NCI-H146 treated with DMSO at 0.1 percent for 48 hours (cell line): ENCODE results near the gene NRP1.
"Not testable (repeated sequence)": the region's sequence is repeated elsewhere in the genome, so short reads cannot be mapped to it uniquely, and the experiment has no call there.

Experiments
- DNase-seq: peaks from one replicate; lab custom pipeline; 2025; ENCODE audit not compliant: unreplicated experiment; lab: John Stamatoyannopoulos, UW

Gene NRP1

DNA sequence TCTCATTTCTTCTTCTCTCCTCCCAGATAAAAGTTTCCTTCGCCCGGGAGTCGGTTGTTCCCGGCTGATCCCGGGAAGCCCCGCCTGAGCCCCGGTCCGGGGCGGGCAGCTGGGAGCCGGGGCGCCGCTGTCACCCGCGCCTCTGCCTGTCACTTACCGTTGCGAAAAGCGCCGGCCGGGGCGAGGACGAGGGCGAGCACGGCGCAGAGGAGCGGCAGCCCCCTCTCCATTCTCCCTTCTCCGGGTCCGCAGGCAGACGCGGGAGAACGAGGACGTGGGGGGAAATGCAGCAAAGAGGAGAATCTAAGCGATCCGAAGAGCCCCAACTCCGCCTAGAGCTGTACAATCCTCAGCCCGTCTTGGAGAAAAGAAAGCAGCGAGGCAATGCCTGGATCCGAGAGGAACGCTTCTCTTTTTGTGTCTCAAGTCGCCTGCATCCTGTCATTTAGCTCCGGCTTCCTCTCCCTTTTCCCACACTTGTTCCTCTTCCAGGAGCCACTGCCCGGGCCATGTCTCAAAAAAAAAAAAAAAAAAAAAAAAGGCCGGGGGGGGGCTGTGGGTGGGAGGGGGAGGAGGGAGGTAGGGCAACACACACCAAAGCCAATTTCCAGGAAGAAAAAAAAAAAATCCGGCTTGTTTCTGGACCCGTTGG is at the start of gene NRP1:
TSS of gene NRP1 (minus strand) at position 515 of the 652 bp plus-strand sequence. CDS start at position 230, 285 bp downstream.
- DNase-seq: peak; percentile 37

DNA sequence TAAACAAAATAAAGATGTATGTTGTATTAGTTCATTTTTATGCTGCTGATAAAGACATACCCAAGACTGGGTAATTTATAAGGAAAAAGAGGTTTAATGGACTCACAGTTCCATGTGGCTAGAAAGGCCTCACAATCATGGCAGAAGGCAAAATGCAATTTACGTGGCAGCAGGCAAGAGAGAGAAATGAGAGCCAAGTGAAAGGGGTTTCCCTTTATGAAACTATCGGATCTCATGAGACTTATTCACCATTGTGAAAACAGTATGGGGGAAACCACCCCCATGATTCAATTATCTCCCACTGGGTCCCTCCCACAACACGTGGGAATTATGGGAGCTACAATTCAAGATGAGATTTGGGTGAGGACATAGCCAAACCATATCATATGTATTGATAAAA is 49.7 kb upstream of the NRP1 start:
- DNase-seq: not testable (repeated sequence)

DNA sequence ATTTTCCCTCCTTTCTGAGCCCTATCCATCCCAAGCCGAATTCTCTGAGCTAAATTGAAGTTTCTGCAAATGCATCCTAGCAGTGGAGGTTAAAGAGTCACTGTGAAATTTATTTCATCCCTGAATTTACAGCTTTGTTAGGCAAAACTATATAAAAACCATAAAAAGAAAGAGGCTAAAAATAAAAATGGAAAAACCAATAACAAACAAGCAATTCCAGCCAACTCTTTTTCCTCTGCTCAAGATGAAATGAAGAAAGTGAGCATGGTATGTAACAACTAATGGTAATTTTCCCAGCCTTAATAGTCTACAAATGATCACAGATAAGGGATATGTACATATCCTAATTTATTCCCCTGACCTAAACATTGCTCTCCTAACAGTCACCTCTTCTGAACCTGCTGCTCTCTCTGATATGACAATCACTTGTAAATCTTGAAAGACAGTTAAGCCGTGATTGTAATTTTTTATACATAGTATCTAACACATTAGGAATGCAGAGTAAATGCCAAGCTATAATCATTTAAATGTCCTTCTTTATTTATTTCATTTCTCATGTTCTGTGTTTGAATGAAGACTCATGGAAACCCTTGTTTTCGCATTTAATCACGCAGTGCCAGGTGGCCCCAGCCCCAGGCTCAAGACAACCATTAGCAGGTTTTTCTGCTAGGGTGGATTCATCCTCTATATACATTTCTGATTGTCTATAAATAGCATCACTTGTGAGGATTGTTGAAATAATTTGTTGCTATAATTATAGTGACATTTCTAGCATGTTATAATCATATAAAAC is 48.6 kb upstream of the NRP1 start:
- no peak for DNase-seq

DNA sequence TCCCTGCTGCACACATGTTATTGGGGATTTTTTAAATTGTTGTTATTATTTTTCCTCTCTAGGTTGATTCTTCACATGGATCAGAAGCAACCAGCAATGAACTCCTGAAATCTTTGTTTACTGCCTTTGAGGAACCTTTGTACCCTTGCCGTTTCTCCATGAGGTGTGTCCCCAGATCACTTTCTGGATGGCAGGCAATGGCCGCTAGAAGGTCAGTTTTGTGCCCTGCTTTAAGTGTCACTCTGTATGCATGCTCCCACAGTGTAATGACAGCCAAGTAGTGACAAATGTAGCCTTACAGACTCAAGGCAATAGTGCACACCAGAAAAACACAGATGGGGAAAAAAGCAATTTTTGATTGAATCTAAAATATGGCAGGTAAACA is 47.7 kb upstream of the NRP1 start:
- no peak for DNase-seq

DNA sequence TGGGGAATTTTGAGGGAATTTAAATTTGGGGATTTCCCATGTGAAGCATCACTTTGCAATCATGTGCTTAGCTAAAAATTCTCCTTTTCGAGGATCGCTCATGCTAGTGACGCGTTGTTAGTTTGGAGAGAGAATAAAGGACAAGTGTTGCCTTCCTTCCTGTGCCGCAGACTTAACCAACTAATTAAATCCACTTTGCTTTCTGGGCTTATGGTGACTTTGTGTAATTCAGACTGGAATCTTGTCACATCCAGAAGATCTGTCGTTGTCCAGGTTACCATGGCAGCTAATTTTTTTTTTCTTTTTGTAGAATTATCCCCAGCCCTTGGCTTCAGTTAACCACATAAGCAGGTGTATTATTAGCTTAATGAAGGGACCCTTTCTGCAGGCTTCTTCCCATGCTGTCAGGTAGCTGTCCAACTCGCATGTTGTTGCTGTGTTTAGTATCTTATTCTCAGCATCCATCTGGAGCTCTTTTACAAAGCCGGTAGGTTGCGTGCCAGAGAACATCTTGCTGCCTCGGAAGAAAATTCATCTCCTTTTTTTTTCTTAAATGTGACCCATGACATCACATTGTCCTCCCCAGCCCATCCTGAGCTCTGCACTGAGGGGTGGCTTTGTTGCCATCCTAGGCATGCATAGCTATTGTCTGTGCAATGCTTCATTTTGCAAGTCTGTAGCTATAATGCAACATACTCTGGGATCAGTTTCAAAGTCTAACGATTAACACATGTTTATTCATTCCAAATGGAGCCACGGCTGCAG is 47.2 kb upstream of the NRP1 start:
- no peak for DNase-seq

DNA sequence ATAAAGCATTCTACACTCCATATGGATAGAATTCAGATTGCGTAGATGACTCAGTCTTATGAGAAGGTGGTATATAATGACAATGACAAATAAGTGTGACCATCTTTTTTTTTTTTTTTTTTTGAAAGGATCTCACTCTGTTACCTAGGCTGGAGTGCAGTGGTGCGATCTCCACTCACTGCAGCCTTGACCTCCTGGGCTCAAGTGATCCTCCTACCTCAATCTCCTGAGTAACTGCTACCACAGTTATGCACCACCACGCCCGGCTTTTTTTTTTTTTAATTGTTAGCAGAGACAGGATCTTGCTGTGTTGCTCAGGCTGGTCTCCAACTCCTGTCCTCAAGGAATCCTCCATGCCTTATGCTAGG is 43.2 kb upstream of the NRP1 start:
- DNase-seq: no peak

DNA sequence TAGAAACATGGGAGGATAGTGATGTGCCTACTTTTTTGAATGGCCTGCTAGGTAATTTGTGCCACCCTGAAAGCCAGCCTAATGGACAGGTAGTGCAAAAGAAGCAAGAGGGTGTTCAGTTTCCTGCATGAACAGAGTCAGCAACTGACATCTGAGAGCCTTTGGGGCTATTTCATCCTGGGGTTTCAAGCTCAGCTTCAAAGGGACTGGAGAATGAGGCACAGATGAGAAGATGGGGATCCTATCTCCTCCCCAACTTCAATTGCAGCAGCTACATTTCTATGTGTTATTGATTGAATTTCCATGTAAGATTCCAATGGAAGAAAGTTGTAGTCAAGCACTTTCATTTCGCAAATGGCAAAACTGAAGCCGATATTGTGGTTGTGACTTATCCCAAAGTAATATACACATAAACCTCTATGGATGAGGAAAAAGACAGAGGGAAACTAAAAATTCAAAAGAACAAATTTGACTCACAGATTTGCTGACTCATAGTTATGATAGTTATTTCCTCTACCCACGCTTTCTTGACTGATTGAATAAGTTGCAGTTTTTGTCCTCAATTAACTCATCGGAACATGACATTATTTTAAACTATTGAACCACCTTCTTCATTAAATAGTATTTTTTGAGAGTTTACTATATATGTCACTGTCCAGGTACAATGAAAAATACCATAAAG is 42.6 kb upstream of the NRP1 start:
- DNase-seq: no peak

DNA sequence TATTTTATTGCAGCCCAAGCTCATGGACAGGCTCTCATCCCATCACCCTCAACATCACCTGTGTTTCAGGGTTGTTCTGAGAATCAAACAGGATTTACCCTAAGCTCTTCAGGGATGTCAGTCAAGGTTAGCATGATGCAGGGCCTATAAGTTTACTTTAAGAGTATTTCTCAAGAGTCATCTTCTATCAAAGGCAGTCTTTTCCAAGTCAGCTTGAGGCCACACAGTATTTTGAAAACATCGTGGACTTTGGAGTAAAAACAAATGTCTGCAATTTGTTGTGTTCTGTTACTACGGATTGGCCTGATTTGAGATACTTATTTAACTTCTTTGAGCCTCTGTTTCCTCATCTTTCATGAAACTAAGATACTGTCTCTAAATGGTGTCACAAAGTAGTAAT is 42.0 kb upstream of the NRP1 start:
- DNase-seq: no peak

DNA sequence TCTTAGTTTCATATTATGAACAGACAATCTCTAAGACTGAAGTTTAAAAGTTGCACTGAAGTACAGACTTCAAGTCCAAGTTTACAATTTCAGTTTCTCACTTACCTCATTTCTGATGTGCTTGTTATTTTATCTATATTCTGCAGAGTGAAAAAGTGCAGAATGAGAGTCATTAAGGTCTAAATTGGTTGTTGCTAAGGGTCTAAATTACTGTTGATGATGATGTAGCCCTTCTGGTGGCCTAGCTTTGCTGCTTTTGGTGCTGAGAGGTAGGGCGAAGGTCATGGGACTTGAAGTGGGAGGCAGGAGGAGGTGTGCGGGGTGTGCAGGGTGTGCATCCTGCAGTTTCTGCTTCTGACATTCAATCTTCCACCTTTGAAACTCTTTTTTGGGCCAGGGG is 38.8 kb upstream of the NRP1 start:
- no peak for DNase-seq

DNA sequence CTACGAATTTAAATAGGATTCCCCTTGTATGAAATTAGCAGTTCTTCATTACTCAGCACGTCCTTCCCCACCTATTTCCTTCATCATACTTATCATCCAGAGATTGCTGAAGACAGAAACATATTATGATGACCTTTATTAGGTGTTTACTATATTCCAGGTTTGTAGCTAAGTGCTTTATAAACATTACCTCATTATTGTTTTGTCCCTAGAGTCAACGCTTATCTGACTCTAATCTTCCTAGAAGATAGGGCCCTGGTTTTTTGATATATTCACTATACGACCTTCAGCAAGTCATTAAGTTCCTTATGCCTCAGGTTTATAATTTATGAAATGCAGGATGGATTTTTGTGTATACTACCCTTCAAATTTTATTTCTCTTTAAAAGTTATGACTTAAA is 36.8 kb upstream of the NRP1 start:
- no peak for DNase-seq

DNA sequence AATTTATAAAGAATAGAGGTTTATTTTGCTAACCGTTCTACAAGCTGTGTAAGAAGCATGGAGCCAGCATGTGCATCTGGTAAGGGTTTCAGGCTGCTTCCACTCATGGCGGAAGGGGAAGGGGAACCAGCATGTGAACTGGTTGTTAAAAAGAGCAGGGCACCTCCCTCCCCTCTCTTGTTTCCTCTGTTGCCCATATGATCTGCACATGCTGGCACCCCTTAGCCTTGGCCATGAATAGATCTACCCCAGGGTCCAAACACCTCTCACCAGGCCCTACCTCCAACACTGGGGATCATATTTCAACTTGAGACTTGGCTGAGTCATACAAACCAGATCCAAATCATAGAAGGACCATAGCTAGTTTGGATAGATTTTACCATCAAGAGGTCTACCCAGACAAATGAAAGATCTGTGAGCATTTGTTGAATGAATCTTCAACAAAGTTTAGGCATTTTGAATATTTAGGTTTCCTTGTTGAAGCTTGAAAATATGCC is 36.0 kb upstream of the NRP1 start:
- DNase-seq: no peak

DNA sequence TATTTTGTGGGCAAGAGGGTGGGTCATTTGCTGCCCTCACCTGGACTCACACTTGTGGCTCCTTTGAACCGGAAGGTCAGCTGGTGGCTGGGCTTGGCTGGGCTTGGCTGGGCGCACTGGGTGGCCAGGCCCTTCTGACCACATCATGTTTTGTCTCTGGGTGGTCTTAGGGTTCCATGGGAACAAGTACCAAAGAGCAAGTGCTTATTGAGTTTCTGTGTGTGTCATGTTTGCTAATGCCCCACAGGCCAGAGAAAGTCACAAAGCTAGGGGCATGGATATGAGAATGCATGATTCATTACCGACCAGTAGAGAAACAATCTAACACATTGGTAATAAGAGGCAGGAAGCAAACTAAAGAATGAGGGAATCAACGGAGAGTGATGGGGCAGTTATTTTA is 33.6 kb upstream of the NRP1 start:
- no peak for DNase-seq

DNA sequence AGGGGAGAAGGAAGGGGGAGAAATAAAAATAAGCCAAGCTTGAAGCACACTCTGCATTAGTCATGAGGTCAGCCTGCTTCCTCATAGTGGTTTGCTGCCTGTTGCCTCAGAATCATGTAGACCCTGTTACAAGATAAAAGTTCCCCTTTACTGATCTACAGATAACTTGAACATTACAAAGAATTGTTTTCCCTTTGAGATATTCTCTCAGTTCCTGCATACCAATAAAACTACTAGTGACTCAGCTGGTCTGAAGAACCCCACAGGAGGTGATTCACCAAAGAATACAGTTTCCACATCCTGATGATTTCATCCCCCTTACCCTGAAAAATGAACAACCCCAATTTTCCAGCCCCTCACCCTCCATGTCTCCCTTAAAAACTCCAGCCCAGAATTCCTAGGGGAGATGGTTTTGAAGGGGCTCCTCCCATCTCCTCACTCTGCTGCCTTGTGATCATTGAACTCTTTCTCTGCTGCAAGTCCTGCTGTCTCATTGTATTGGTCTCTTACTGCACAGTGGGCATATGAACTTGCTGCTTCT is 31.5 kb upstream of the NRP1 start:
- no peak for DNase-seq

DNA sequence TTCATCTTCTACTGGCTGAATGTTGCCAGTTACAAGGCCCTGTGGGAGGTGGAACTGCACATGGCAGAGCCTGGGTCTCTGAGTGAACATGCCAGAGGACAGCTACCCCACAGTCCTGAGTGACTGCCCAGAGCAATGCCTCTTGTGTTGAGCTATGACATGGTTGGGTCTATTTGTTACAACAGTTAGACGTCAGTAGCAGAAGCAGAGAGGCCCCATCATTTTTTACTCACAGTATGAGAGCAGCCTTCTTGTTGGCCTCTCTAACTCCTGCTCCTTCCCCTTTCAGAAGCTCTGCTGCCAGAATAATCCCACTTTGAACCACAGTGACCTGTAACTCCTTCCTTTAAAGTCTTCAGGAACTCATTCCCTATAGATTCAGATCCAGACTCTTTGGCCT is 30.8 kb upstream of the NRP1 start:
- no peak for DNase-seq

DNA sequence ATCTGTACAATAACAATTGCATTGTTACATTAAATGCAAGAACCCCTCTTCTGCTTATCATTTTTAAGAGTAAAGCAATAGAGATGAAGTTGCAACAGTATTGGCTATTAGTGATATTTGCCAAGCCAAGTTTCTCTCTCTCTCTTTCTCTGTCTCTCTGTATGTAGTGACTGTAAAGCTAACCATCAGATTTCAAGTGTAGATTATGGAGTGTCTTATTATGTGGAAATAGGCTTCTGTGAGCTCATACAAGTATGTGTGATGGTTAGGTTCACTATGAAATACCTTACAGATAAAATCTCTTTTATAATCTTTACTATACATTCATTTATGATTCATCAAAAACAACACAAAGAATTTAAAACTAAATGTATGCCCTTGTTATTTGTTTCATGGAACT is 28.6 kb upstream of the NRP1 start:
- DNase-seq: no peak

DNA sequence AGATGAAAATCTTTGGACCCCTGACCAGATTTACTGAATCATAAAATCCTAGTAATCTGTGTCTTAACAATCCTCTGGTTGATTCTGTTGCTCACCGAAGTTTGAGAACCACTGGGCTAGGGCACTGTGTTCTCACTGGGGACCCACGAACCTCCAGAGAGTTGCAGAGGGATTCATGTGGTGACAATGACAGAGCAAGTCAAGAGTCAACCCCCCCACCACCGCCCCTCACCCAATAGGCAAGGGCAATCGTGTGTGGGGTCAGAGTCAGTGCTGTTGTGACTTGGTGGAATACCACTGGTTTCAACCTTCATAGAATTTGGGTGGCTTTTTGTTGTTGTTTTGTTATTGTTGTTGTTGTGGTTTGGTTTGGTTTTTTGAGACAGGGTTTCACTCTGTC is 23.5 kb upstream of the NRP1 start:
- no peak for DNase-seq

DNA sequence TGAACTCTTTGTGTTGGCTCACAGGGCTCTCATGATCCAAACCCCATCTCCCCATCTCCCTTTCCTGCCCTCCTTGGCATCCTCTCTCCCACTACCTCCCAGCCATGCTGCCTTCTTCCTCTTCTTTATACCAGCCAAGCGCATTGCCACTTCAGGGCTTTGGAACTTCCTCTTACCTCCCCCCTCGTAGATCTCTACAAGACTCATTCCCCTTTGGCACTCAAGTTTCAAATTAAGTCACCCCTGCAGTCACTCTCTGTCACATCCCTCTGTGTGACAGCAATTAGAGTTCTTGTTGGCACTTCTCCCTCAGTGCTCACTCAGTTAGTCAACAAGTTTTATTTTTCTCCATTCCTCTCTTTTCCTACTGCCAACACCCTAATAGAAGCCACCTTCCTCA is 20.8 kb upstream of the NRP1 start:
- DNase-seq: no peak

DNA sequence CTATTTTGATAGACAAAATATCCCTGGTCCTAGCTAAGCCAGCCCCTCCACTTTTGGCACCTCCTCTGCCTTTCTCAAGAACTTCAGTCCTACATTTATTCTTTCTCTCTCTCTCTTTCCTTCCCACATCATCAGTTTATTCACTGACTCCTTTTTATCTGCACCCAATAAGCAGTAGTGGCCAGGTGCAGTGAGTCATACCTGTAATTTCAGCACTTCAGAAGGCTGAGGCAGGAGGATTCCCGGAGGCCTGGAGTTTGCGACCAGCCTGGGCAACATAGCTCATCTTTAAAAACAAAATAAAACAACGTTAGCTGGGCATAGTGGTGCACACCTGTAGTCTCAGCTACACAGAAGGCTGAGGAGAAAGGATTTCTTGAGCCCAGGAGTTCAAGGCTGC is 19.4 kb upstream of the NRP1 start:
- DNase-seq: no peak

DNA sequence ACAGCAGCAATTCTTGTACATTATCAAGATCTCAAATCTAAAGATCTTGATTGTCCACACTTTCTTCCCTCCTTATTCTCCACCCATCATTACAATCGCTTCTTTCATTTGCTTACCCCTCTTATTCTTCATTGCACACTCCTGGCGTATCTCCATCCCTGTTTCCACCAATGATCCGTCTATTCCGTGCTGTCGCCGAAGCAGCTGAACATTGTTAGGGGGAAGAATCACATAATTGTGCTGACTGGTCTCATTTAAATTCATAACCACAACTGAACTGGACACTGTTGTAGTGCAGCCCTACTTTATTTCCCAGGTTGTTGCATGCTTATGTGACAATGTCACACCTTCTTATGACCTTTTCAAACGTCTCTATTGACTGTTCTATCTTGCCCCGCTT is 18.9 kb upstream of the NRP1 start:
- no peak for DNase-seq

DNA sequence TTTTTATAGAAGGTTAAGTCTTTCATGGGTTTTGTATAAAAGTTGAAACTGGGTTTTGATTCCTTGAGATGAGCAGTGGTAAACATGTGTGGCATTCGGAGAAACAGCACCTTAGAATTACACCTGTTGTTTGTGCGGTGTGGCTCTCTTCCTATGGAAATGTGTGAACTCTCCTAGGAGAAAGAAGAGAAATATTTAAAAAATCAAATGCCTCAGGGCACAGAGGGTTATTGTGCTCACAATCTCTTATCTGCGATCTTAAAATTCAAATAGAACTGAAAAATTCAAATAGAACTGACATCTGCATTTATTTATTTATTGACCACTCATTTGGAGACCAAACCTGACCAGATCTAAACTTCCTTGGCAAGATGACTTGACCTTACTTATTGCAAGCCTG is 18.1 kb upstream of the NRP1 start:
- DNase-seq: no peak

DNA sequence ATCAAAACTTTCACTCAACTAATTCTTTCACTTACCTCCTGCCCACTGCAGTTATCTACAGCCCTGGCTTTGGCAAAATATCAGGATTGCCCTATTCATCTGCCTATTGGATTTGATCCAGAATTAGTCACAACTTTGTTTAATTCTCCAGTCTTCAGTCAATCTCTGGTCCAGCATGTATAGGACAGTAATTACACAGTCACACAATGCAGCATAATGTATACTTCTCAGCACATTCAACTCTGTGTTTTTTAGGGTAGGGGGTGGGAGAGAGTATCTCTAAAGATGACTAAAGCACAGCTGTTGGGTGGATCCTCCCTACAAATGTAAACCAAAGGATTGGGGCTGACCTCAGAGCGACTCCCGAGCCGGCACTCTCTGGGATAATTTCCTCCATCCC is 17.7 kb upstream of the NRP1 start:
- DNase-seq: no peak
